GM19238 (cell line): ENCODE results near the gene MRPS6.

Experiments
- DNase-seq: peaks from one replicate; pipeline ENCODE4 v3.0.0; 2011; ENCODE audit warnings: low spot score; ENCODE audit not compliant: insufficient read length

The MRPS6 gene

DNA sequence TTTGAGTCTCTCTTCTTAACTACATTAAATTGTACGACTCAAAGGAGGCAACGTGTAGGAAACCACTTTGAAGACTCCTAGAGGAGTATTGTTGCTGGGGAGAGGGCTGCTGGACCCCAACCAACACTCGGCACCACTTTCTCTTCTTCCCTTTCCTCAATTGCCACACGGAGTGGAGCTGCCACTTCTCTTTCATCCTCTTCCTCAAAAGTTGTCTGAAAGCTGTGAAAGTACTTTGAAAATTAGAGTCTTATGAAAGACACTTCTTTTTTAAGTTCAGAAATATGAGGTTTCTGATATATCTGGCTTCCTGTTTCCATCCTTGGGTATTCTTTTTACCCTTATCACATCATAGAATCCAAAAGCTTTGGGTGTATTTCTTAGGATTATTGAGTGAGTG, 59.5 kb downstream of the MRPS6 start:
- DNase-seq: no peak

DNA sequence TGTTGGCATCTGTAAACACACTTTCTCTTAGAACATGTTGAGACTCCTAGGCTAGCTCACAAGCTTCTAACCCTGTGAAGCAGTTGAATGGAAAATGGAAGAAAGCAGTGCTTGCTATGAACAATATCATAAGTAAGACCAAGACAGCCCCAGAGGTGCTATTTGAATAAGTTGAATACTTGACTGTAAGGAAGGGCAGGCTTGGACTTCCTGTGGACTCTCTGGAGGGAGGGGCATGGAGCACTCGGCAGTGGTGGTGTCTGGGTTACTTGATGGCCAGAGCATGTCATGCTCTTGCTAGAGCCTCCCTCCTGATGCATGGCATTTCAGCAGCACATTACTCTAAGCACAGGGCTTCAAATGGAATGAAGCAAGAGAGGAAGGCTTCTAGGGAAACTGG, 60.0 kb downstream of the MRPS6 start:
- no peak for DNase-seq

DNA sequence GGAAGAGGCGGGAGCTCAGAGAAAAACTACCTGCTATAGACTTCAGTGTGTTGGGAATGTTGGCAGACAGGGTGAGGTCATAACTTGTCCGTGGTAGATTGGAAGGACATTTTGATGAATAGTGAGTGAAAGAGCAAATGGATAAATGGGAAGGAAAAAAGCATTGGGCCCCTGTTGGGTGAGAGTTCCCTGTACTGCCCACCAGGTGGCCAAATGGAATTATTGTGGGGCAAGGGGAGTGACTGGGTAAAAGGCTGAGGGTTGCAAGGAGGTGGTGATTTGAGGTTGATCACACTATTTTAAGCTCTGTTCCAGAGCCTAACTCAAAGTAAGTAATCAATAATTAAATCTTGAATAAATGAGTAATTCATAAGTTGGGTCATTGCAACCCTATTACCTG, 60.4 kb downstream of the MRPS6 start:
- no peak for DNase-seq

DNA sequence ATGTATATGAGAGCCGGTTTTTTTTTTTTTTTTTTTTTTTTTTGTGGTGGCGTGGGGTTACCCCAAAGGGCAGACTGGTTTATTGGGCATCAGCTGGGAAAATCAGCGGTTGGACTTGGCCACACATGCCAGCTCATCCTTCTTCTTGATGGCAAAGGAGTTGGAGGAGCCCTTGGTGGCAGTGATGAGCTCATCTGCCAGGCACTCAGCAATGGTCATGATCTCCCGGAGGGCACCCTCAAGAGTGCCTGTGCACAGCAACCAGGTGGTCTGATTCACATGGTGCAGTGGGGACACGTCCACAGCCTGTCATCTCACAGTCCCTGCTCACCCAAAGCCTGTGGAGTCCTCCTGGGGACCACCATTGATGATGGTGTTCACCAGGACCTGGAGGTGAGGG, 62.0 kb downstream of the MRPS6 start:
- no peak for DNase-seq

DNA sequence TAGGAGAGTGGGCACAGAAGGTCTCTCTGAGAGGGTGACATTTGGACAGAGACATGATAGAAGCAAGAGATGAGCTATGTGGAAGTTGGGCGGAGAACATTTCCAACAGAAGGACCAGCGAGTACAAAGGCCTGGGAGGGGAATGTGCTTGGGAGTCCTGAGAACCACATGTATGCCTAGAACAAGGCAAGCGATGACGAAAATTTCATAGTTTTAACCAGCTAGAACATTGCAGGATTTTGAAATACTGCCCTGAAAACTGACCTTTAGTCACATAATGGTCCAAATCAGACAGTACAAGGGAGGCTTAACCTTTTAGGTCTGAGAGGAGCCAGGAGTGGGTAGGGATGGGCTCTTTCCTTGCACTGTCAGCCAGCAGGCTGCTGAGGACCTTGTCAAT, 68.0 kb downstream of the MRPS6 start:
- DNase-seq: no peak

DNA sequence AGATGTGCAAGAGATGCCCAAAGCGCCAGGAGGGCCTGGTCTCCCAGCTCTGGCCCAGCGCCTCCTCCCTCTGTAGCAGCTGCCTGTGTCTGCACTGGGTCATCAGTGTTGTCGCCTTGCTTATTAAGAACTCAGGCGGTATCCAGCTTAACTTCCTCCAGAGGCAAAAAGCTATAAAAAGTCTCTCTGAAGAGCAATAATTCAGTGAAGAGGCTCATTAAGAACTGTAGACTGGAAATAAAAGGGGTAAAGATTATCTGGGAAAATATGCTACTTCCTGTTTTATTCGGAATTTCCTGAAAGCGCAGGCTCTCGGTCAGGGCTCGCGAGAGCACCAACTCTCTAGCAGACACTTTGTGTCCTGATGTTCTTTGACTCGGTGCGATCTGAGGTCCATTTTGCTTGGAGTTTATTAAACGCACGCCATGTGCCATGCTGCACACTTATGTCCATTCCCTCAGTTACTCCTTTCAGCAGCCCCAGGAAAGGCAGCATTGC, 70.4 kb downstream of the MRPS6 start:
- no peak for DNase-seq

DNA sequence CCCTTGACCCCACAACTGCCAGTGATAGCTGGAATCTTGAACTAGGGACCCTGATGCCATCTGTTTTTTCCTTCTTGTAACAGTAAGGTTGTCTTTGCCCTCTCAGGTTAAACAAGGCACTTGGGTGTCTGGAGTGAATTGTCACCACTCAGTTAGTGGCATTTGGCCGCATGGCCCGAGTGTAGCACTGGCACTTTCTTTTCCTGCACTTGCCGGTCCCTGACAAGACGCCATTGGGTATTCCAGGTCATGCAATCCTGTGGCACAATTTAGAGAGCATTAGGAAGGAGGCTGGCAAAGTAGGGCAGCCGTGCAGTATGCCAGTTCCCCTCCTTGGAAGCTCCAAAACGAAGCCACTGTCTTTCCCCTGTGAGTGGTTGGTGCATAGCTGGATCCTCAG, 70.8 kb downstream of the MRPS6 start:
- DNase-seq: no peak

DNA sequence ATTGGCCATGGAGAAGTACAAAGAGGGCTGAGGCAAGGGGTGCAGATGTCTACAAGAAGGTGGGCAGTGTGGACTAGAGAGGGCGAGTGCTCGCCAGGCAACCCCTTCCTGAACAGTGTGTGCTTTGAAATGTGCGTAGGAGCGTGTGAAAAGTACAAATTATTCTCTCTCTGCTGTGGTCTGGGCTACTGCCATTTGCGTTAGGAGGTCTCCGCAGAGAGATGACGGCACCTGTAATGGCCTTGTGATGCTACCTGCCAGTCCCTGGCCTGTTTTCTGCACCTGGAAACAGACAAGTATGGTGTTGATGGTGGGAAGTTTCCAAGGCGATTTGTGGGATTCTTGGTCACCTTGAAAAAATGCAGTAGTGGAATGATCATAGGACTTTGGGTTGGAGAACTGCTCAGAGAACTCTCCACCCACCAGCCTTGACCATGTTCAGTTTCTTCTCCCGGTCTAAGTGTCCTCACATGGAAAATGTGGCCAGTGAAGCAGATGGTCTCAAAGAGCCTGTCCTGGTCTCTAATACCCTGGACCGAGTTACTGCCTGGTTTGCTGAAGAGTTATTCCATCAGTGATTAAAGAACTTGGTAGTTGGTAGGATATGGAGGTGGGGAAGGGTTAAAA, 74.5 kb downstream of the MRPS6 start:
- DNase-seq: no peak

DNA sequence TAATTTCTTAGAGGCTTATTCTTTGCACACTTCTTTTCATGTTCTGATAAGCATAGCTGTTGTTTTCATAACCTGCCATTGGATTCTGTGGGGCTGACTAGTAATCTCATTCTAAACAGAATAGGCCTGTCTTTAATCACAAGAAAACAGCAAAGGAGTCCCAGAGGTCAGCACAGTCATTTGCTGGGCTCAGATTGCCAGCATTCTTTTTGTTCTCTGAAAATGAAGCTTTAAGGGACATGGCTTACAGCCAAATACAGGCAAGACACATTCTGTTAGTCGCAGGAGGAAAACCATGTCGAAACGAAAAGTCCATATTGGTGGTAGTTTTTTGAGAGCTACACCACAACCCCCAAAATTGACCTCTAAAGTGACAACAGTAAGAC, 75.0 kb downstream of the MRPS6 start:
- DNase-seq: no peak

DNA sequence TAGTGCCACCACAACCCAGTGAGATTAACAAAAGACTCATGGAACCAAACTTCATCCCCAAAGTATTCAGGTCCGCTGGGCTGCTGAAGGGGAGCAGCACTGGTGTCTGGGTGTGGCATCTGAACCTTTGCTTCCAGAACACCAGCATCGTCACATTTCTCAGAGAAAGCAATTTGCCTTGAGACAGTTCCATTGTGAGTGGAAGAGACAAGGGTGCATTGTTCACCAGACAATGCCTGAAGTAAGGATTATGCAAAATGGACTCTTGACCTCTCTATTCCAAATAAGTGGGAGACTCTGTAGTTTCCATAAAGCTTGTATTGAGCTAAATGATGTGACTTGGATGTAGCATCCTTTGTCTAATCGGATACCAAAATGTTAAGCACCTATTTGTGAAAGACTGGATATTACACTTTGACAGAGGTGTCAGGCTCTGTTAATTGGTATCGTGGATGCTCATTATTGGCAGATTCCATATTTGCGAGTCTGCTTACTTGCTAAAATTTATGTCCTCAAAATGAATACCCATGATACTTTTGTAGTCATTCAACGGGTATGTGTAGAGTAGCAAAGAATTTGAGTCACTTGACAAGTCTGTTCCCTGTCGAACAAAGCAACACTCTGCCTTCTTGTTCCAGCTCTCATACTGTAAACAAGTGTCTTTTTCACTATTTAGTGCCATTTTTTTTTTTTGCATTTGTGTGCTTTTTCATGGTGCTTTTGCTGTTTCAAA, 75.6 kb downstream of the MRPS6 start:
- no peak for DNase-seq

DNA sequence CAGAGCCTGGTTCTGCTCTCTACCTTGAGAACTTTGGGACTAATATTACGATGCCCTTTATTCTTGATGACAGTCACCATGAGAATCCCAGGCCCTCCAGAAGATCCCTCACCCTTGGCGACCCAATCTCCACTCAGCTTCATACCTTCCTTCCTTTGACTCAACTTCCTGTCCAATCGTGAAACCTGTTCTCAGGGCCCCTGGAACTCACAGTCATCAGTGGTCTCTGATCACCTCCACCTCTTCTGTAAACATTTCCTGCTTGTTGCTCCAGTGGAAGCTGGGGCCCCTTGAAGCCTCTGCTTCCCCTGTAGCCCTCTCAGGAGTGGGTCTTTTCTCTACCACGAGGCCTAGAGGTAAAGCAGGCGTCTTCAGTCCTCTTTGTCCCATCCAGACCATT, 79.1 kb downstream of the MRPS6 start:
- DNase-seq: no peak

DNA sequence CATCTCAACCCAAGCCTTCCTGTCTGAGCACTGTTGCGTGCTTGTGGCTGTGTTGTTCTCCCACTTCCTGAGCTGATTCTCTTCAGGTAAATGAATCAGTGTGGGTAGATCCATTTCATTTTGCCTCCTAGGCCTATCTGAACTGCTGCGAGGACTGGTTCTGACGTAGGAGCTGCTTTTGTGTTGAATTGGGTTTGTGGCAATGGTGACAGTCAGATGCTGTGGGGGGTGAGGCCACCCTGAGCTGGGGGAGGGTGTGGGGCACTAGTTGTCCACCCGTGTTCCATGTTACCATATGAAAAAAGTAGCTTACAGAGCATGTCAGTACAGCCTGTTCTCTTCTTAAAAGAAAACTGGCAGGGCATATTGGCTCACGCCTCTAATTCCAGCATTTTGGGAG, 81.5 kb downstream of the MRPS6 start:
- no peak for DNase-seq

DNA sequence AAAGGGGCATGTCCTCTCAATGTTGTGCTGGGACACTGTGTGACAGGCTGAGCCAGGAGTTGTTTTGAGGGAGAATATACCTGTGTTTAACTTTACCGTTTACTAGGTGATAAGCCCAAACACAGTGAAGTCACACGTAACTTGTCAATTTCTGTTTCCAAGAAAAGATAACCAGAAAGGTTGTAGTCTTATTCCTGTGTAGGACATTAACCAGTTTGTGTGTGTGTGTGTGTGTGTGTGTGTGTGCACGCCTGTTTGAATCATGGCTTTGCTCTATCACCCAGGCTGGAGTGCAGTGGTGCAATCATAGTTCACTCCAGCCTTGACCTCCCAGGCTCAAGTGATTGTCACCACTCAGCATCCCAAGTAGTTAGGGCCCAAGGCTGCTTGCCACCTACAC, 83.6 kb downstream of the MRPS6 start:
- DNase-seq: no peak

DNA sequence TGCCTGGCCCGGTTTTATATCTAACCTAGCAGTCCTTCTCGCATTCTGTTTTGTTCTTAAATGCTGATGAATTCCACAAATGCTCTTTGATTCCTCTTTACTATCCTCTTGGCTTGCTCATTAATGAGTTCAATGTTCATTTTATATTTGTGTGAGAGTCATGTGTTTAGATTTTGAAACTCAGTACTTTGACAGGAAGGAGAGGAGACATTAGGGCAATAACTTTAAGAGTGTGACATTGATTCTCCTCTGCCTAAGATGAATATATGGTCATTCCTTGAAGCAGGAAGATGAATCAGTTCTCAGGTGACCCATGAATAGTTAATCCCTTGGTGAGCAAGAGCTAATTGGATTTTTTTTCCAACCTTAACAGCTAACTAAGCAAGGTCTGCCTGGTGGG, 84.1 kb downstream of the MRPS6 start:
- DNase-seq: no peak

DNA sequence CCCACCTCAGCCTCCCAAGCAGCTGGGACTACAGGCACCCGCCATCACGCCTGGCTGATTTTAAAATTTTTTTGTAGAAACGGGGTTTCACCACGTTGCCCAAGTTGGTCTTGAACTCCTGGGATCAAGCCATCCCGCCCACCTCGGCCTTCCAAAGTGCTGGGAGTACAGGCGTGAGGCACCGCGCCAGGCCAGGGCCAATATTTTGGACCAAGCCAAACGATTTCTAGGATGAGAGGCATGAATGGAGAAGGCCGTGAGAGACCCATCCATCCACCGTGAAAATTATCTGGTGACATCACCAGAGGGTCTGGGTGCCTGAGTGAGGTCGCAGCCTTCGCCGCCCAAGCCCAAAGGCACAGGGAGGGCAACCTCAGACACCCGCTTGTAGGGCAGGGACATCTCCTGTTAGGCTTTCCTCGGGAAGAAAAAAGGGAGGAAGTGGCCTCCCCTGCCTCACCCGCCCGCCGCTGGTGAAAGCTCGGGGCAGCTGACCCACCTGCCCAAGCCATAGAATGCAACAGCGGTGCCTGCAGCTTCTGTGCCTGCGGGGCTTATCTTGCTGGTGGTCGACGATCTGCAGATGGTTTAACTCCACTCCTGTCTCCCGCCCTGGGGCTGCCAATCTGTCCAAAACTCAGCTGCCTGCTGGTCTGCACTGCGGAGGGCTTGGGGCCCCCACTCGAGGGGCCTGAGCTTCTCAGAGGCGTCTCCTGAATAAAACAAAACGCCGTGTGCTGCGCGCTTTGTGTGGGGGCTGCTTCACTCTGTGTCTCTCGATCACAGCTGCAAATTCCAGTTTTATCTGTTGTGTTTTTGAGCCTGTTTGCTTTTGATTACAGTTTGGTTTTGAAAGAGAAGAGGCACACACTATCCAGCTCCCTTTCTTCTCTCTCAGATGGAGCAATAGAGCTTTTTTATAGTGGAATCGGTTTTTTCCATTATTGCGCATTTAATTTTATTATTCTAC, 85.8 kb downstream of the MRPS6 start:
- DNase-seq: no peak

DNA sequence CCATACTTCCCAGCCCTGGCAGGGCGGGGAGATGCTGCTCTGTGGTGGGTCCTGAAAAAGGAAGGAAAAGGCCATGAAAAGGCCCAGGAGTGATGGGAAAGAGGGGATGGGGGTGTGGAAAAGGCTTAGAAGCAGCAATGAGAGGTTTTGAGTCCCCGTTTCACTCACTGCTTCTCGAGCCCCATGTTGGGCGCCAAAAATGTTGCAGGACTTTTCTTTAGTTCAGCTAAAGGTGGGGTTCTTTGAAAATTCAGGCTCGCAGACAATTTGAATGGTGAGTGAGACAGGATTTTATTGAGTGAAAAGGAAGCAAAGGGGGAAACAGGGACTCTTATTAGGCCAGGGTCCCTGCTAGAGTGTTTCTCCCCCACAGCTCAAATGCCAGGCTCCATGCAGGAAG, 93.1 kb downstream of the MRPS6 start:
- DNase-seq: no peak

DNA sequence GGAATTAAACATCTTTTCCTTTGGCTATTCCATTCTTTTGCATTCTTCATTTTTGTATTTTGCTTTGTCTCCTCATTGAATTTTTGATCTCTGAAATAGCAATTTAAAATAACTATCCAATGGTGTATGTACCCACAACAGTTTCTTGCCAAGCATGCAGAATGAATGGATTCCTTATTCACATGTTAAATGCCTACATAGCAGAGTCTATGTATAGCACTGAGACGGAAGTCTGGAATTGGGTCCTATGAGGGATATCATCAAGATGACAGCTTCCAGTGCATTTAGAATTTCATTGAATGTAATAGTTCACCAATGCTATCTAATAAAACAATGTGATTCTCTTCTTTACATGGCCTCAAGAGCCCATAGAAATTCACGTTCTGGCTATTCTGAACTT, 97.5 kb downstream of the MRPS6 start:
- no peak for DNase-seq

DNA sequence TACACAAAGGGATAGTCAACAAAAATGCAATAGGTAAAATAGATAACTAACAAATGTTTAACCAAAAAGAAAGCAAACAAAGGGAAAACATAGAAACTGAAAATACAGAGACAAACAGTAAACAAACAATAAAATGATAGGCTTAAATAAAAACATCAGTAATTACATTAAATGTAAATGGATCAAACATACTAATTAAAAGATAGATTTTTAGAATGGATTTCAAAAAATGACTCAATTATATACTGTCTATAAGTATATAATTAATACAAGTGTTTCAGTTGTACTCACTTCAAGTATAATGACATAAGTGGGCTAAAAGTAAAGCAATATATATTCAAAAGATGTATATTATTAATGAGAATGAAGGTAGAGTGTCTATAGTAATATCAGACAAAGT, 101.1 kb downstream of the MRPS6 start:
- no peak for DNase-seq

DNA sequence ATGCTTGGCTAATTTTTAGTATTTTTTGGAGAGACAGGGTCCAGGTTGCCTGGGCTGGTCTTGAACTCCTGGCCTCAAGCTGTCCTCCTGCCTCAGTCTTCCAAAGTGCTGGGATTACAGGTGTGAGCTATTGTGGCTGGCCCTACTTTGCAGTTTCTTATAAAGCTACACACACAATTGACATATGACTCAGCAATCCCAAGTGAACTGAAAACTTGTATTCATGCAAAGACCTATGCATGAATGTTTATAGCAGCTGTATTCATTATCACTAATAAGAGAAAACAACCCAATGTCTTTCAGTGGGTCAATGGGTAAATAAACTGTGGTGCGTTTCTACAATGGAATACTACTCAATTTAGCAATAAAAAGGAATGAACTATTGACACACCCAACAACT, 103.1 kb downstream of the MRPS6 start:
- DNase-seq: no peak

DNA sequence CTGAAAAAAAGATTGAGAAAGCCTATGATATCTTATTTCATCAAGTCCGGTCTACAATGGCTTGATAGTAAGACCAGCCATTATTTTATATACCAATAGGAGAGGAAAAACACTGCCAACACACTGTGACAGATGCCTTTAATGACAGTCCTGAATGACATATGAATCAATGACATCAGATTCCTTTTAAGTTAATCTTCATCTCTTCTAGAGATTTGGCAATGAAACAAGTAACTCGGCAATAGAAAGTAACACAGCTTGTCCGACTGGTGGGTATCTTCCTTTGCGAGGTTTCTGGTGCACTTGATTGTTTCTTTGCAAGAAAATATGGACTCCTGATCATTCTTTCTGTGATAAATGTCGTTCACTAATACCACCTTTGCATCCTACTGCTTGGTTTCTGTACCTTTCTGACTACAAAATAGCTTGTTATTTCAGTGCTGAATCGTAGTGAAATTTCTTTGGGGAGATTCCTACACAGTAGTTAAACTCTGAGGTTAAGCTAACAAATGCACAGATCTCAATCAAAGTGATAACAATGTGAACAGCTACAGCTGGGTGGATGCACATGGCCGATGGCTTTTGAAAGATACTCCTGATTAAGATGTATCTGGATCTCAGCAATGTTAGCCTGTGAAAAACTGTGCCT, 104.7 kb downstream of the MRPS6 start:
- DNase-seq: no peak

DNA sequence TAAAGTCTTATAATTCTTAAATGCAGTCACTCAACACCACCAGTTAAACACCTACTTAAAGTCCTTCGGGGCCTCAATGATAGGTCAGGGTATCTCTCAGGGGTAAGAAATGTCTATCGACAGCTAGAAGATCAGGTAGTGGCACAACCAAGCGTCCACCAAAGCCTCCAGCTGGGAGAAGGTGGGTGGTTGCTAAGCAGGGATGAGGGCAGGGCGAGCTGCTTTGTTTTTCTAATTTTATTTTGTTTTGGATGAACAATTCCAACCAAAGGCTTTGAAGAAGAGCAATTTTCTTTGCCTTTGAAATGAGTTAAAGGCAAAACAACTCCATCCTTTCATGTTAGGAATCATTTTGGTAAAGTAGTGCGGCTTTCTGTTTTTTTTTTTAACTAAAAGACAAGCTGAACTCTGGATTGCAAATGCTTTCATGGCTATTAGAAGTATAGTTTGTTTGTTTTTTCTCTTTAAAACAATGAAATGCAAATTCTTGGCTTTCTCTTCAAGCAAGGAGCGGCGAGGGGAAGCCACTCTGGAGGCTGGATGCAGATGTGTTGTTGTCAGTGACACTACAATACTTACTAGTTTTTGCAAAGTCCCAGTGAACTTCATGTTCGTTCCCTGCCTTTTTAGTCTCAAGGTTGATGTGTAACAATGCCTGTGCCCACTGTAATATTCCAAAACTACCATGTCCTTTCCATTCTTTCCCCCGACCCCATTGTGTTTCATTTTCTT, 106.0 kb downstream of the MRPS6 start:
- no peak for DNase-seq
